ENCODE measurements around the gene KIF18A. TPM values are rescaled to one million over a fixed set of nuclear protein-coding genes. Genes with fewer than 3 reads are reported as not detected.

KIF18A gene
- total RNA-seq, 1 experiment from 2014 or later, result 20.6 TPM

DNA sequence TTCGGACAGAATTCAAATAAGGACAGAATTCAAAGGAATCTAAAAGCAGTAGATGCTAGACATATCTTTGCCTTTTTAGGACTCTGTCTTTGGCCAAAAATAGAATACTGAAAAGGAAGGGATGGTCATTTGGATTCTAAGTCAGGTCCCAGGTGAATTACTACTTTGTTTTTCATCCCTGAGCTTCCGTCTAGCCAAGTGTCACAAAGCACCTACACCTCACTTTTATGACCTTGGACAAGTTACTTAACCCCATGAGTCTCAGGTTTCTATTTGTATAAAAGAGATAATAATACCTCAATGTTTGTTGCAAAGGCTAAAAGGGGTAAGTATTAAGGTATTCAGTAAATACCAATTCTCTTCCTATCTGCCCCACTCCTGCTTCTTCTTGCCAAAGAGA lies 7.3 kb downstream of the KIF18A start (continued):
- no peak for TF ChIP-seq AR (CRISPR knock-in tag; IDR thresholded peaks at IDR 0.05)
- TF ChIP-seq NR3C1 (CRISPR knock-in tag; conservative IDR thresholded peaks at IDR 0.05; ENCODE audit: low read depth), result no peak
- TF ChIP-seq MLX (CRISPR knock-in tag; IDR thresholded peaks at IDR 0.05), result no peak
- TF ChIP-seq E2F5 (CRISPR knock-in tag; IDR thresholded peaks at IDR 0.05), result no peak
- no peak for TF ChIP-seq USF2 (CRISPR knock-in tag; IDR thresholded peaks at IDR 0.05)
- no peak for TF ChIP-seq EMX1 (CRISPR knock-in tag; IDR thresholded peaks at IDR 0.05)
- TF ChIP-seq, protein P1, sequence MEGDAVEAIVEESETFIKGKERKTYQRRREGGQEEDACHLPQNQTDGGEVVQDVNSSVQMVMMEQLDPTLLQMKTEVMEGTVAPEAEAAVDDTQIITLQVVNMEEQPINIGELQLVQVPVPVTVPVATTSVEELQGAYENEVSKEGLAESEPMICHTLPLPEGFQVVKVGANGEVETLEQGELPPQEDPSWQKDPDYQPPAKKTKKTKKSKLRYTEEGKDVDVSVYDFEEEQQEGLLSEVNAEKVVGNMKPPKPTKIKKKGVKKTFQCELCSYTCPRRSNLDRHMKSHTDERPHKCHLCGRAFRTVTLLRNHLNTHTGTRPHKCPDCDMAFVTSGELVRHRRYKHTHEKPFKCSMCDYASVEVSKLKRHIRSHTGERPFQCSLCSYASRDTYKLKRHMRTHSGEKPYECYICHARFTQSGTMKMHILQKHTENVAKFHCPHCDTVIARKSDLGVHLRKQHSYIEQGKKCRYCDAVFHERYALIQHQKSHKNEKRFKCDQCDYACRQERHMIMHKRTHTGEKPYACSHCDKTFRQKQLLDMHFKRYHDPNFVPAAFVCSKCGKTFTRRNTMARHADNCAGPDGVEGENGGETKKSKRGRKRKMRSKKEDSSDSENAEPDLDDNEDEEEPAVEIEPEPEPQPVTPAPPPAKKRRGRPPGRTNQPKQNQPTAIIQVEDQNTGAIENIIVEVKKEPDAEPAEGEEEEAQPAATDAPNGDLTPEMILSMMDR (IDR thresholded peaks at IDR 0.05), result no peak
- no peak for TF ChIP-seq OVOL2 (CRISPR knock-in tag; IDR thresholded peaks at IDR 0.05; ENCODE audit: borderline replicate concordance)

GRCh38 chr11:28099715-28100114 lies 8.2 kb downstream of the KIF18A start:
- ATAC-seq, result no peak
- Mint-ChIP-seq H3K4me3 (no peak overlapping the region), H3K27ac (no peak overlapping the region), H3K9me3 (no peaks in the 10 kb centered on the region), H3K36me3 (peaks cover 5% of the 10 kb centered on the region), H3K27me3 (ENCODE audit: low read depth) (no peaks in the 10 kb centered on the region), H3K4me1 (no peaks in the 10 kb centered on the region)
- POLR2A ChIA-PET, result no interaction called here
- DNase-seq (ENCODE audit: low spot score), result no peak
- CTCF ChIA-PET, result no interaction called here
- TF ChIP-seq, protein P2, sequence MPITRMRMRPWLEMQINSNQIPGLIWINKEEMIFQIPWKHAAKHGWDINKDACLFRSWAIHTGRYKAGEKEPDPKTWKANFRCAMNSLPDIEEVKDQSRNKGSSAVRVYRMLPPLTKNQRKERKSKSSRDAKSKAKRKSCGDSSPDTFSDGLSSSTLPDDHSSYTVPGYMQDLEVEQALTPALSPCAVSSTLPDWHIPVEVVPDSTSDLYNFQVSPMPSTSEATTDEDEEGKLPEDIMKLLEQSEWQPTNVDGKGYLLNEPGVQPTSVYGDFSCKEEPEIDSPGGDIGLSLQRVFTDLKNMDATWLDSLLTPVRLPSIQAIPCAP (CRISPR knock-in tag; IDR thresholded peaks at IDR 0.05), result no peak
- TF ChIP-seq GRHL2 (CRISPR knock-in tag; IDR thresholded peaks at IDR 0.05; ENCODE audit: insufficient replicate concordance, severe bottlenecking), result no peak

DNA sequence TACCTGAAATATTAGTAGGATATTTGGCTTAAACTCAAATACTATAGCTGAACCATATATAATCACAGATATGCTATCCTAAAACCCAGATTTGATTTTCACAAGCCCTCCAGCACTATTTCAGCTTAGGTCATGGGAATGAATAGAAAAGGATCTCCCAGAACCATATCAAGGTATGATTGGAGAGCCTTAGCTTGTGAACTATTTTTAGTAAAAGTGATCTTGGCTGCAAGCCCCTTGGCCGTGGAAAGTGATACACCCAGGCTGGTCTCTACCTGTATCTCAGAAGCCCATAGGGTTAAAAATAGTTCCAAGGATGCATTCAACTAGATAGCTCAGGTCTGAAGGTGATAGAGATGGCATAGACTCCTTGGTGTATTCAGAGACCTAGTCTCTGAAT lies 9.7 kb downstream of the KIF18A start:
- CTCF ChIA-PET, result no interaction called here
- no peak overlapping the region for H3K4me3 Mint-ChIP-seq
- no peaks in the 10 kb centered on the region for H3K27me3 Mint-ChIP-seq (ENCODE audit: low read depth)
- H3K4me1 Mint-ChIP-seq, result no peaks in the 10 kb centered on the region
- H3K36me3 Mint-ChIP-seq, result peaks cover 5% of the 10 kb centered on the region
- H3K9me3 Mint-ChIP-seq, result no peaks in the 10 kb centered on the region
- POLR2A ChIA-PET, result interaction anchor here (0.7 kb wide), 1 partner anchor 10 kb away, joined by 3 read pairs; the partner anchor contains the start of gene METTL15
- no peak overlapping the region for H3K27ac Mint-ChIP-seq
- DNase-seq (ENCODE audit: low spot score), result no peak
- ATAC-seq, result no peak
- TF ChIP-seq ZNF232 (CRISPR knock-in tag; IDR thresholded peaks at IDR 0.05) (no peak), E2F5 (CRISPR knock-in tag; IDR thresholded peaks at IDR 0.05) (no peak), PREB (CRISPR knock-in tag; IDR thresholded peaks at IDR 0.05; ENCODE audit: borderline replicate concordance) (no peak), ATF3 (CRISPR knock-in tag; conservative IDR thresholded peaks at IDR 0.05) (no peak), ZNF425 (CRISPR knock-in tag; conservative IDR thresholded peaks at IDR 0.05) (no peak), NR3C1 (CRISPR knock-in tag; conservative IDR thresholded peaks at IDR 0.05; ENCODE audit: low read depth) (no peak)
- TF ChIP-seq, protein P3, sequence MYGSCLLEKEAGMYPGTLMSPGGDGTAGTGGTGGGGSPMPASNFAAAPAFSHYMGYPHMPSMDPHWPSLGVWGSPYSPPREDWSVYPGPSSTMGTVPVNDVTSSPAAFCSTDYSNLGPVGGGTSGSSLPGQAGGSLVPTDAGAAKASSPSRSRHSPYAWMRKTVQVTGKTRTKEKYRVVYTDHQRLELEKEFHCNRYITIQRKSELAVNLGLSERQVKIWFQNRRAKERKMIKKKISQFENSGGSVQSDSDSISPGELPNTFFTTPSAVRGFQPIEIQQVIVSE (CRISPR knock-in tag; IDR thresholded peaks at IDR 0.05; ENCODE audit: borderline replicate concordance), result no peak
